Loucy (cell line): ENCODE data around the gene LRRC10B.

Experiments used
- CTCF ChIP-seq: fragments of 200-600 bp; sonication (generic); conservative IDR thresholded peaks from 2 replicates; pipeline ENCODE4 v1.5.1; 2014; ENCODE audit warnings: mild to moderate bottlenecking, antibody characterized with exemption, low read length
- EZH2phosphoT487 ChIP-seq: fragments of 200-600 bp; IDR thresholded peaks from 2 replicates; pipeline ENCODE4 v1.6.1; 2018; ENCODE audit warnings: antibody characterized with exemption, mild to moderate bottlenecking, moderate library complexity, borderline replicate concordance

- no peak for TF ChIP-seq CTCF
- no peak for TF ChIP-seq EZH2phosphoT487
Observed at GRCh38 chr11:61542705-61543104, 34.2 kb downstream of the LRRC10B start.
